ENCODE results near the gene FRMD4B. TPM values are rescaled to one million over a fixed set of nuclear protein-coding genes. Genes with fewer than 3 reads are reported as not detected.

The FRMD4B gene
- total RNA-seq, 1 donor from 2014 or later: 17.3 TPM

GRCh38 chr3:69360690-69361089, 25.2 kb downstream of the FRMD4B start:
- Histone ChIP-seq H4K20me1 (ENCODE audit: low read depth) (no peaks in the 10 kb centered on the region), H3K9me3 (ENCODE audit: low read depth) (no peaks in the 10 kb centered on the region), H3F3A (ENCODE audit: low read depth) (no peaks in the 10 kb centered on the region), H2AFZ (replicated peaks) (no peak overlapping the region), H3K4me1 (no peaks in the 10 kb centered on the region), H3K4me3 (no peak overlapping the region), H3K4me2 (no peak overlapping the region), H3K9ac (no peak overlapping the region), H3K36me3 (no peaks in the 10 kb centered on the region), H3K27ac (no peak overlapping the region), H3K27me3 (no peaks in the 10 kb centered on the region), H3K79me2 (ENCODE audit: low read depth) (no peaks in the 10 kb centered on the region)
- Mint-ChIP-seq H3K36me3 (no peaks in the 10 kb centered on the region), H3K4me3 (no peak overlapping the region), H3K4me1 (no peaks in the 10 kb centered on the region), H3K27ac (no peak overlapping the region), H3K9me3 (no peaks in the 10 kb centered on the region), H3K27me3 (ENCODE audit: insufficient read depth, low read depth) (no peaks in the 10 kb centered on the region)
- TF ChIP-seq CTCF (IDR thresholded peaks at IDR 0.05) (no peak), EZH2 (IDR thresholded peaks at IDR 0.05) (no peak), EZH2phosphoT487 (IDR thresholded peaks at IDR 0.05) (no peak)
- DNase-seq (ENCODE audit: low spot score): no peak

DNA sequence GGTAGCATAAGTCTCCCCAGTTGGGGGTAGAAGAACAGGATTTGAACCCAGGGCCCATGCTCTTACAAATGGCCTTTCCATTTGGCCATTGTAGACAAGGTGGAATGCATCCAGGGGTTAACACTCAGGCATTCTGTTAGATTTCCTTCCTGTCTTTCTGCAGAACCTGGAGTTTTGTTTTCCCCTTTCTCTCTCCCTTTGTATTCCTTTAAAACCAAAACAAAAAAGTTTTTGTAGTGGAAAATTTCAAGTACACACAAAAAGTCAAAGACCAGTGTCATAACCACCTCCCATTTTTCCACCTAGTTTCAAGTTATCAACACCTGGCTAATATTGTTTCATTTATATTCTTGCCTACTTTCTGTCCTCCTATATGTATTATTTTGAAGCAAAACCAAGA, 26.0 kb downstream of the FRMD4B start:
- H4K20me1 ChIP-seq (ENCODE audit: low read depth): no peaks in the 10 kb centered on the region
- H3F3A ChIP-seq (ENCODE audit: low read depth): no peaks in the 10 kb centered on the region
- no peaks in the 10 kb centered on the region for H3K79me2 ChIP-seq (ENCODE audit: low read depth)
- H3K9ac ChIP-seq: no peak overlapping the region
- no peaks in the 10 kb centered on the region for H3K9me3 ChIP-seq (ENCODE audit: low read depth)
- H3K4me2 ChIP-seq: no peak overlapping the region
- no peak overlapping the region for H3K4me3 ChIP-seq
- H3K36me3 Mint-ChIP-seq: no peaks in the 10 kb centered on the region
- H3K4me1 ChIP-seq: no peaks in the 10 kb centered on the region
- no peak overlapping the region for H2AFZ ChIP-seq (replicated peaks)
- no peak overlapping the region for H3K4me3 Mint-ChIP-seq
- no peaks in the 10 kb centered on the region for H3K4me1 Mint-ChIP-seq
- no peak overlapping the region for H3K27ac Mint-ChIP-seq
- no peak for TF ChIP-seq EZH2phosphoT487 (IDR thresholded peaks at IDR 0.05)
- TF ChIP-seq CTCF (IDR thresholded peaks at IDR 0.05): no peak
- TF ChIP-seq EZH2 (IDR thresholded peaks at IDR 0.05): no peak
- no peaks in the 10 kb centered on the region for H3K9me3 Mint-ChIP-seq
- no peak for DNase-seq (ENCODE audit: low spot score)
- H3K36me3 ChIP-seq: no peaks in the 10 kb centered on the region
- H3K27me3 ChIP-seq: no peaks in the 10 kb centered on the region
- H3K27me3 Mint-ChIP-seq (ENCODE audit: insufficient read depth, low read depth): no peaks in the 10 kb centered on the region
- H3K27ac ChIP-seq: no peak overlapping the region

DNA sequence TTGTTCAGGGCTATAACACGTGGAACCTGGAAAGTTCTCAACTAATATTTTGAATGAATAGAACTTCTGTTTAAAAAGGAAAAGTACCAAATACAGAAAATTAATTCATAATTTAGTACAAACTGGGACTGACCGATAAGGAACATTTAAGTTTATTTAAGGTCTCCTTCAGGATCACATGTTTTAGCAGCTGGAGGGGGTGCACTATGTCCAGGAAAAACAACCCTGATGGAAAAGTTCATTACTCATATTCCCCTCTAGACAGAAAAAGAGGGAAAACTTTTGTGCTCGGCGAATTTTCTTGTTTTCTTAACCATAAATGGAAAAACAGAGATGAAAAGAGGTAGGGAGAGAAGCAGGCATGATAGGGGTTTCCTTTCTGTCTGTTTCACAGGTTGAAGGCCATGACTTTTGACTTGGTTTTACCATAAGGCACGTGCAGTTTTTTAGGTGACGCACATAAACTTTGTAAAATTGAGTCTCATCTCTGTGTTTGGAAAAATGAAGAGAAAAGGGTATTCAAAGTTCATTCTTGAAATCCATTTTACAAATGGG, 26.5 kb downstream of the FRMD4B start:
- H3K27ac ChIP-seq: no peak overlapping the region
- H3F3A ChIP-seq (ENCODE audit: low read depth): no peaks in the 10 kb centered on the region
- H3K27me3 ChIP-seq: no peaks in the 10 kb centered on the region
- no peak overlapping the region for H3K4me3 ChIP-seq
- Mint-ChIP-seq H3K4me3 (no peak overlapping the region), H3K4me1 (no peaks in the 10 kb centered on the region), H3K36me3 (no peaks in the 10 kb centered on the region), H3K27me3 (ENCODE audit: insufficient read depth, low read depth) (no peaks in the 10 kb centered on the region), H3K9me3 (no peaks in the 10 kb centered on the region), H3K27ac (no peak overlapping the region)
- H3K9ac ChIP-seq: no peak overlapping the region
- H4K20me1 ChIP-seq (ENCODE audit: low read depth): no peaks in the 10 kb centered on the region
- no peaks in the 10 kb centered on the region for H3K79me2 ChIP-seq (ENCODE audit: low read depth)
- TF ChIP-seq EZH2phosphoT487 (IDR thresholded peaks at IDR 0.05) (no peak), EZH2 (IDR thresholded peaks at IDR 0.05) (no peak), CTCF (IDR thresholded peaks at IDR 0.05) (no peak)
- no peak overlapping the region for H3K4me2 ChIP-seq
- H3K9me3 ChIP-seq (ENCODE audit: low read depth): no peaks in the 10 kb centered on the region
- no peaks in the 10 kb centered on the region for H3K4me1 ChIP-seq
- no peak overlapping the region for H2AFZ ChIP-seq (replicated peaks)
- no peak for DNase-seq (ENCODE audit: low spot score)
- H3K36me3 ChIP-seq: no peaks in the 10 kb centered on the region

All from neural progenitor cell (in vitro differentiated cells).